ENCODE data around the gene DOCK1. TPM values are rescaled to one million over a fixed set of nuclear protein-coding genes. Genes with fewer than 3 reads are reported as not detected.

Gene DOCK1
- total RNA-seq, 2 donors from 2014 or later, result 72.4 to 89.3 TPM

- Histone ChIP-seq H3K27me3 (ENCODE audit: control insufficient read depth, insufficient read depth, low read length, poor library complexity, severe bottlenecking) (no peaks in the 10 kb centered on the region), H3K9ac (ENCODE audit: extremely low read depth, low read length, poor library complexity, severe bottlenecking) (no peak overlapping the region), H3K36me3 (ENCODE audit: control insufficient read depth, insufficient read depth, low read length) (peaks cover 40% of the 10 kb centered on the region), H3K4me3 (ENCODE audit: low read length) (no peak overlapping the region), H3K27ac (ENCODE audit: low read depth, low read length) (peak overlapping the region; percentile 68), H3K9me3 (ENCODE audit: control insufficient read depth, low read length) (no peaks in the 10 kb centered on the region), H3K4me1 (ENCODE audit: control insufficient read depth, insufficient read depth, low read length) (no peaks in the 10 kb centered on the region)
- no peaks in the 10 kb centered on the region for H3K9me3 Mint-ChIP-seq
- TF ChIP-seq CTCF (conservative IDR thresholded peaks at IDR 0.05), result no peak
- no peak overlapping the region for H3K4me3 Mint-ChIP-seq
- H3K4me1 Mint-ChIP-seq, result no peaks in the 10 kb centered on the region
- H3K27me3 Mint-ChIP-seq (ENCODE audit: insufficient read depth), result no peaks in the 10 kb centered on the region
- 79 to 92% methylated on average over 13 of the region's 13 CpGs for WGBS, 2 experiments (ENCODE audit: insufficient coverage in 1 of 2, insufficient read length in 1 of 2)
- DNase-seq, result no peak
- H3K36me3 Mint-ChIP-seq (ENCODE audit: low read depth), result peaks cover 73% of the 10 kb centered on the region
- peak overlapping the region; percentile 5 for H3K27ac Mint-ChIP-seq
Measured at GRCh38 chr10:127024685-127025435, 119.6 kb downstream of the DOCK1 start.

- H3K27ac Mint-ChIP-seq, result peak overlapping the region; percentile 41
Measured at GRCh38 chr10:127027786-127028185, 122.6 kb downstream of the DOCK1 start.

GRCh38 chr10:127028556-127028955 lies 123.3 kb downstream of the DOCK1 start:
- no peaks in the 10 kb centered on the region for H3K9me3 ChIP-seq (ENCODE audit: control insufficient read depth, low read length)
- peaks cover 55% of the 10 kb centered on the region for H3K36me3 ChIP-seq (ENCODE audit: control insufficient read depth, insufficient read depth, low read length)
- no peak overlapping the region for H3K27ac Mint-ChIP-seq
- no peak overlapping the region for H3K27ac ChIP-seq (ENCODE audit: low read depth, low read length)
- TF ChIP-seq CTCF (conservative IDR thresholded peaks at IDR 0.05), result no peak
- no peak overlapping the region for H3K4me3 Mint-ChIP-seq
- H3K27me3 Mint-ChIP-seq (ENCODE audit: insufficient read depth), result no peaks in the 10 kb centered on the region
- H3K4me3 ChIP-seq (ENCODE audit: low read length), result no peak overlapping the region
- no peak for DNase-seq
- no peaks in the 10 kb centered on the region for H3K4me1 ChIP-seq (ENCODE audit: control insufficient read depth, insufficient read depth, low read length)
- WGBS, 2 experiments (ENCODE audit: insufficient coverage in 1 of 2, insufficient read length in 1 of 2), result 92% methylated on average over 5 to 8 of the region's 8 CpGs
- no peaks in the 10 kb centered on the region for H3K4me1 Mint-ChIP-seq
- H3K9ac ChIP-seq (ENCODE audit: extremely low read depth, low read length, poor library complexity, severe bottlenecking), result no peak overlapping the region
- H3K9me3 Mint-ChIP-seq, result no peaks in the 10 kb centered on the region
- peaks cover 86% of the 10 kb centered on the region for H3K36me3 Mint-ChIP-seq (ENCODE audit: low read depth)
- no peaks in the 10 kb centered on the region for H3K27me3 ChIP-seq (ENCODE audit: control insufficient read depth, insufficient read depth, low read length, poor library complexity, severe bottlenecking)

More at GRCh38 chr10:127027786-127028185, 122.6 kb downstream of the DOCK1 start:
- TF ChIP-seq CTCF (conservative IDR thresholded peaks at IDR 0.05), result no peak
- H3K36me3 Mint-ChIP-seq (ENCODE audit: low read depth), result peaks cover 84% of the 10 kb centered on the region
- Histone ChIP-seq H3K9me3 (ENCODE audit: control insufficient read depth, low read length) (no peaks in the 10 kb centered on the region), H3K9ac (ENCODE audit: extremely low read depth, low read length, poor library complexity, severe bottlenecking) (no peak overlapping the region), H3K27me3 (ENCODE audit: control insufficient read depth, insufficient read depth, low read length, poor library complexity, severe bottlenecking) (no peaks in the 10 kb centered on the region), H3K4me3 (ENCODE audit: low read length) (no peak overlapping the region), H3K27ac (ENCODE audit: low read depth, low read length) (no peak overlapping the region), H3K36me3 (ENCODE audit: control insufficient read depth, insufficient read depth, low read length) (peaks cover 55% of the 10 kb centered on the region), H3K4me1 (ENCODE audit: control insufficient read depth, insufficient read depth, low read length) (no peaks in the 10 kb centered on the region)
- H3K4me3 Mint-ChIP-seq, result no peak overlapping the region
- DNase-seq, result peak; percentile 20
- H3K4me1 Mint-ChIP-seq, result no peaks in the 10 kb centered on the region
- no peaks in the 10 kb centered on the region for H3K9me3 Mint-ChIP-seq
- WGBS, 2 experiments (ENCODE audit: insufficient coverage in 1 of 2, insufficient read length in 1 of 2), result 94 to 97% methylated on average over 5 to 9 of the region's 9 CpGs
- H3K27me3 Mint-ChIP-seq (ENCODE audit: insufficient read depth), result no peaks in the 10 kb centered on the region

All from endodermal cell (in vitro differentiated cells).